ENCODE results near the gene HIPK4. TPM values are rescaled to one million over a fixed set of nuclear protein-coding genes. Genes with fewer than 3 reads are reported as not detected.

HIPK4 gene
- total and polyA plus RNA-seq, 2 of the 8 experiments (the other 6 are each of a cell fraction or from before 2014, with no cell fraction given): 0.15 to 0.57 TPM

DNA sequence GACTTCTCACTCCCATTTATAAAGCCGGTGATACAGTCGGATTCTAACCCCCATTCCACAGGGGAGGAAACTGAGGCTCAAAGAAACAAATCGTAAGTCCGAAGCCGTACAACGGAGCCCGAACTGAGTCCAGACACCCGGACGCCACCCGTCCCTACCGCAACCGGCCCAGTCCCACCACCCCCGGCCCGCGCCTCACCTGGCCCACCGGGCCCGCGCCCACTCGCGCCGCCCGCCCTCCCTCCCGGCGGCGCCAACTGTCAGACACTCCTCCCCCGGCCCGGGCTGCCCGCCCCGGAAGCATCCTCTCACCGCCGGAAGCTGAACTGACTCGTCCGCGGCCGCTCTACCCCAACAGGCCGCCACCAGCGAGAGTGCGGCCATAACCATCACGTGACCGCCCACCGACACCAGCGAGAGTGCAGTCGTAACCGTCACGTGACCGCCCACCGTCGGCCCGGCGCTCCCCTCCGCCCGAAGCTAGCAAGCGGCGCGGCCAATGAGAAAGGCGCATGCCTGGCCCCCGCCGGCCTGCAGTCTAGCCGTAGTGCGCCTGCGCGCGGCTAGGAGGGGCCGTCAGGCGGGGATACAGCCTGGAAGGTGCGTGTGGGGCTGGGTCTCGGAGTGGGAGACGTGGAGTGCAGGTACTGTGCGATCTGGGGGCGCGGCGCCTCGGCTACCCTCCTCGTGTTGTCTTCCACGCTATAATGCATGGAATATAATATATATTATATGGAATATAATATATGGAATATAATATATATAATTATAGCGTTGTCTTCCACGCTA, 41.7 kb downstream of the HIPK4 start, which contains the start of the genes C19orf47 and PLD3 (continued):
- TF ChIP-seq, protein P1, sequence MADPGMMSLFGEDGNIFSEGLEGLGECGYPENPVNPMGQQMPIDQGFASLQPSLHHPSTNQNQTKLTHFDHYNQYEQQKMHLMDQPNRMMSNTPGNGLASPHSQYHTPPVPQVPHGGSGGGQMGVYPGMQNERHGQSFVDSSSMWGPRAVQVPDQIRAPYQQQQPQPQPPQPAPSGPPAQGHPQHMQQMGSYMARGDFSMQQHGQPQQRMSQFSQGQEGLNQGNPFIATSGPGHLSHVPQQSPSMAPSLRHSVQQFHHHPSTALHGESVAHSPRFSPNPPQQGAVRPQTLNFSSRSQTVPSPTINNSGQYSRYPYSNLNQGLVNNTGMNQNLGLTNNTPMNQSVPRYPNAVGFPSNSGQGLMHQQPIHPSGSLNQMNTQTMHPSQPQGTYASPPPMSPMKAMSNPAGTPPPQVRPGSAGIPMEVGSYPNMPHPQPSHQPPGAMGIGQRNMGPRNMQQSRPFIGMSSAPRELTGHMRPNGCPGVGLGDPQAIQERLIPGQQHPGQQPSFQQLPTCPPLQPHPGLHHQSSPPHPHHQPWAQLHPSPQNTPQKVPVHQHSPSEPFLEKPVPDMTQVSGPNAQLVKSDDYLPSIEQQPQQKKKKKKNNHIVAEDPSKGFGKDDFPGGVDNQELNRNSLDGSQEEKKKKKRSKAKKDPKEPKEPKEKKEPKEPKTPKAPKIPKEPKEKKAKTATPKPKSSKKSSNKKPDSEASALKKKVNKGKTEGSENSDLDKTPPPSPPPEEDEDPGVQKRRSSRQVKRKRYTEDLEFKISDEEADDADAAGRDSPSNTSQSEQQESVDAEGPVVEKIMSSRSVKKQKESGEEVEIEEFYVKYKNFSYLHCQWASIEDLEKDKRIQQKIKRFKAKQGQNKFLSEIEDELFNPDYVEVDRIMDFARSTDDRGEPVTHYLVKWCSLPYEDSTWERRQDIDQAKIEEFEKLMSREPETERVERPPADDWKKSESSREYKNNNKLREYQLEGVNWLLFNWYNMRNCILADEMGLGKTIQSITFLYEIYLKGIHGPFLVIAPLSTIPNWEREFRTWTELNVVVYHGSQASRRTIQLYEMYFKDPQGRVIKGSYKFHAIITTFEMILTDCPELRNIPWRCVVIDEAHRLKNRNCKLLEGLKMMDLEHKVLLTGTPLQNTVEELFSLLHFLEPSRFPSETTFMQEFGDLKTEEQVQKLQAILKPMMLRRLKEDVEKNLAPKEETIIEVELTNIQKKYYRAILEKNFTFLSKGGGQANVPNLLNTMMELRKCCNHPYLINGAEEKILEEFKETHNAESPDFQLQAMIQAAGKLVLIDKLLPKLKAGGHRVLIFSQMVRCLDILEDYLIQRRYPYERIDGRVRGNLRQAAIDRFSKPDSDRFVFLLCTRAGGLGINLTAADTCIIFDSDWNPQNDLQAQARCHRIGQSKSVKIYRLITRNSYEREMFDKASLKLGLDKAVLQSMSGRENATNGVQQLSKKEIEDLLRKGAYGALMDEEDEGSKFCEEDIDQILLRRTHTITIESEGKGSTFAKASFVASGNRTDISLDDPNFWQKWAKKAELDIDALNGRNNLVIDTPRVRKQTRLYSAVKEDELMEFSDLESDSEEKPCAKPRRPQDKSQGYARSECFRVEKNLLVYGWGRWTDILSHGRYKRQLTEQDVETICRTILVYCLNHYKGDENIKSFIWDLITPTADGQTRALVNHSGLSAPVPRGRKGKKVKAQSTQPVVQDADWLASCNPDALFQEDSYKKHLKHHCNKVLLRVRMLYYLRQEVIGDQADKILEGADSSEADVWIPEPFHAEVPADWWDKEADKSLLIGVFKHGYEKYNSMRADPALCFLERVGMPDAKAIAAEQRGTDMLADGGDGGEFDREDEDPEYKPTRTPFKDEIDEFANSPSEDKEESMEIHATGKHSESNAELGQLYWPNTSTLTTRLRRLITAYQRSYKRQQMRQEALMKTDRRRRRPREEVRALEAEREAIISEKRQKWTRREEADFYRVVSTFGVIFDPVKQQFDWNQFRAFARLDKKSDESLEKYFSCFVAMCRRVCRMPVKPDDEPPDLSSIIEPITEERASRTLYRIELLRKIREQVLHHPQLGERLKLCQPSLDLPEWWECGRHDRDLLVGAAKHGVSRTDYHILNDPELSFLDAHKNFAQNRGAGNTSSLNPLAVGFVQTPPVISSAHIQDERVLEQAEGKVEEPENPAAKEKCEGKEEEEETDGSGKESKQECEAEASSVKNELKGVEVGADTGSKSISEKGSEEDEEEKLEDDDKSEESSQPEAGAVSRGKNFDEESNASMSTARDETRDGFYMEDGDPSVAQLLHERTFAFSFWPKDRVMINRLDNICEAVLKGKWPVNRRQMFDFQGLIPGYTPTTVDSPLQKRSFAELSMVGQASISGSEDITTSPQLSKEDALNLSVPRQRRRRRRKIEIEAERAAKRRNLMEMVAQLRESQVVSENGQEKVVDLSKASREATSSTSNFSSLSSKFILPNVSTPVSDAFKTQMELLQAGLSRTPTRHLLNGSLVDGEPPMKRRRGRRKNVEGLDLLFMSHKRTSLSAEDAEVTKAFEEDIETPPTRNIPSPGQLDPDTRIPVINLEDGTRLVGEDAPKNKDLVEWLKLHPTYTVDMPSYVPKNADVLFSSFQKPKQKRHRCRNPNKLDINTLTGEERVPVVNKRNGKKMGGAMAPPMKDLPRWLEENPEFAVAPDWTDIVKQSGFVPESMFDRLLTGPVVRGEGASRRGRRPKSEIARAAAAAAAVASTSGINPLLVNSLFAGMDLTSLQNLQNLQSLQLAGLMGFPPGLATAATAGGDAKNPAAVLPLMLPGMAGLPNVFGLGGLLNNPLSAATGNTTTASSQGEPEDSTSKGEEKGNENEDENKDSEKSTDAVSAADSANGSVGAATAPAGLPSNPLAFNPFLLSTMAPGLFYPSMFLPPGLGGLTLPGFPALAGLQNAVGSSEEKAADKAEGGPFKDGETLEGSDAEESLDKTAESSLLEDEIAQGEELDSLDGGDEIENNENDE (IDR thresholded peaks at IDR 0.05; ENCODE audit: insufficient replicate concordance, low read length): no peak
- TF ChIP-seq RAD21 (IDR thresholded peaks at IDR 0.05 in 1 of 2, conservative IDR thresholded peaks at IDR 0.05 in 1 of 2; ENCODE audit: low read depth in 2 of 2, low read length in 2 of 2) (0 out of 4 replicates have a peak, but pooled peaks of 1 of the 2 experiments have one; percentile 2), RNF2 (IDR thresholded peaks at IDR 0.05; ENCODE audit: borderline replicate concordance, low read depth, low read length, missing control alignments, poor library complexity, severe bottlenecking) (no peak), HDAC6 (IDR thresholded peaks at IDR 0.05; ENCODE audit: low read depth, low read length) (no peak), NANOG (IDR thresholded peaks at IDR 0.05; ENCODE audit: insufficient read depth, low read depth, low read length, poor library complexity, severe bottlenecking) (peak; percentile 7), RXRA (IDR thresholded peaks at IDR 0.05; ENCODE audit: insufficient read depth, low read depth, low read length) (no peak), POLR2AphosphoS5 (IDR thresholded peaks at IDR 0.05; ENCODE audit: low read depth, low read length) (peak; percentile 85), SIN3A (conservative IDR thresholded peaks at IDR 0.05 in 1 of 2, IDR thresholded peaks at IDR 0.05 in 1 of 2; ENCODE audit: low read depth in 1 of 2, low read length in 2 of 2) (peak in 1 of 2 experiments; percentile 86; a peak in 2 of 4 replicates)

Measured in H1 (cell line).